IMR-90 (cell line): Measurements from ENCODE around the gene FBXL16. TPM values are rescaled to one million over a fixed set of nuclear protein-coding genes. Genes with fewer than 3 reads are reported as not detected.

Source experiments
- ATAC-seq: fragments of 200-7000 bp; cut with Tn5 transposase; 2 replicates; pipeline ENCODE4 v1.9.1; 2020; ENCODE audit warnings: low read depth, mild to moderate bottlenecking, moderate library complexity
- BruUV-seq: library from RNA; stranded (reverse); fragments of 400-500 nt; replicated peaks from 2 replicates; lab custom pipeline; 2021; lab: Mats Ljungman, UMichigan
- CTCF ChIA-PET: fragments of 300-600 bp; formaldehyde crosslinking; extraction: SDS; loops from one replicate; lab custom pipeline; 2021; ENCODE audit warnings: antibody characterized with exemption; lab: Yijun Ruan, JAX
- POLR2A ChIA-PET: fragments of 300-600 bp; sonication (Branson Sonifier 250); formaldehyde crosslinking; loops from one replicate; lab custom pipeline; 2022; ENCODE audit warnings: antibody characterized with exemption; ENCODE audit not compliant: unreplicated experiment; lab: Charles Lee
- DNase-seq: peaks from one replicate; pipeline ENCODE4 v3.0.0; 2013
- H2AFZ ChIP-seq: replicated peaks from 2 replicates; pipeline ENCODE3; 2013; ENCODE audit warnings: low read length, mild to moderate bottlenecking; ENCODE audit not compliant: poor library complexity
- H2AK5ac ChIP-seq: 2 replicates; pipeline ENCODE4 v1.6.1; 2013; ENCODE audit warnings: low read depth, low read length, inconsistent platforms
- H2AK9ac ChIP-seq: replicated peaks from 2 replicates; pipeline ENCODE3; 2013; ENCODE audit warnings: mild to moderate bottlenecking, low read depth, low read length, moderate library complexity; ENCODE audit not compliant: poor library complexity
- H2BK120ac ChIP-seq: 2 replicates; pipeline ENCODE4 v1.6.1; 2013; ENCODE audit warnings: low read depth, low read length, inconsistent platforms
- H2BK15ac ChIP-seq: 3 replicates; pipeline ENCODE4 v1.6.1; 2013; ENCODE audit warnings: low read depth, low read length, inconsistent platforms
- H2BK20ac ChIP-seq: 2 replicates; pipeline ENCODE4 v1.6.1; 2013; ENCODE audit warnings: low read depth, mild to moderate bottlenecking, inconsistent platforms, low read length, moderate library complexity
- H2BK5ac ChIP-seq: 2 replicates; pipeline ENCODE4 v1.6.1; 2013; ENCODE audit warnings: mild to moderate bottlenecking, low read depth, low read length, inconsistent platforms; ENCODE audit not compliant: poor library complexity, severe bottlenecking
- H3K14ac ChIP-seq: replicated peaks from 2 replicates; pipeline ENCODE4 v1.6.1; 2013; ENCODE audit warnings: low read depth, low read length, inconsistent platforms
- H3K18ac ChIP-seq: 2 replicates; pipeline ENCODE4 v1.6.1; 2013; ENCODE audit warnings: low read depth, low read length, control low read depth
- H3K23ac ChIP-seq: 2 replicates; pipeline ENCODE4 v1.6.1; 2013; ENCODE audit warnings: low read depth, low read length, inconsistent platforms
- H3K27ac ChIP-seq: 2 replicates; pipeline ENCODE4 v1.5.1; 2013; ENCODE audit warnings: mild to moderate bottlenecking, control low read depth, low read length; ENCODE audit not compliant: insufficient read depth
- H3K27me3 ChIP-seq: 2 replicates; pipeline ENCODE4 v1.6.1; 2013; ENCODE audit warnings: low read length; ENCODE audit not compliant: control insufficient read depth, insufficient read depth
- H3K36me3 ChIP-seq: 2 replicates; pipeline ENCODE4 v1.6.1; 2013; ENCODE audit warnings: low read length, mixed read lengths; ENCODE audit not compliant: control insufficient read depth, insufficient read depth
- H3K4ac ChIP-seq: 2 replicates; pipeline ENCODE4 v1.6.1; 2013; ENCODE audit warnings: low read depth, low read length, inconsistent platforms
- H3K4me1 ChIP-seq: 2 replicates; pipeline ENCODE4 v1.6.1; 2013; ENCODE audit warnings: low read length, mixed read lengths; ENCODE audit not compliant: control insufficient read depth, insufficient read depth
- H3K4me2 ChIP-seq: 2 replicates; pipeline ENCODE4 v1.6.1; 2013; ENCODE audit warnings: low read depth, mild to moderate bottlenecking, control low read depth, low read length, moderate library complexity
- H3K4me3 ChIP-seq: 2 replicates; pipeline ENCODE4 v1.5.1; 2013; ENCODE audit warnings: low read depth, mild to moderate bottlenecking, control low read depth, low read length, moderate library complexity; ENCODE audit not compliant: insufficient read depth
- H3K56ac ChIP-seq: 2 replicates; pipeline ENCODE4 v1.6.1; 2013; ENCODE audit warnings: low read length, inconsistent platforms; ENCODE audit not compliant: insufficient read depth; ENCODE audit errors: extremely low read depth
- H3K79me1 ChIP-seq, 2 experiments: 2 replicates each; pipeline ENCODE4 v1.6.1; 2013; ENCODE audit warnings: low read length in 2 of 2, inconsistent platforms in 1 of 2, low read depth in 1 of 2
- H3K9ac ChIP-seq: 2 replicates; pipeline ENCODE4 v1.6.1; 2013; ENCODE audit warnings: low read depth, low read length, control low read depth
- H3K9me1 ChIP-seq: 2 replicates; pipeline ENCODE4 v1.6.1; 2013; ENCODE audit warnings: low read length, inconsistent platforms; ENCODE audit not compliant: insufficient read depth
- H3K9me3 ChIP-seq: 2 replicates; pipeline ENCODE4 v1.6.1; 2013; ENCODE audit warnings: low read length; ENCODE audit not compliant: control insufficient read depth, insufficient read depth
- H4K20me1 ChIP-seq: 2 replicates; pipeline ENCODE4 v1.6.1; 2013; ENCODE audit warnings: low read length, inconsistent platforms; ENCODE audit not compliant: insufficient read depth
- H4K5ac ChIP-seq: 2 replicates; pipeline ENCODE4 v1.6.1; 2013; ENCODE audit warnings: mild to moderate bottlenecking, low read depth, low read length, control low read depth
- H4K8ac ChIP-seq, 2 experiments: 2 replicates each; pipeline ENCODE4 v1.6.1; 2013; ENCODE audit warnings: low read depth in 2 of 2, low read length in 2 of 2, control low read depth in 1 of 2, inconsistent platforms in 1 of 2
- H4K91ac ChIP-seq: 2 replicates; pipeline ENCODE4 v1.6.1; 2013; ENCODE audit warnings: low read depth, low read length, inconsistent platforms; ENCODE audit not compliant: insufficient read depth
- BHLHE40 ChIP-seq: fragments of 150-350 bp; IDR thresholded peaks from 2 replicates; pipeline ENCODE4 v1.6.1; 2016; ENCODE audit warnings: mild to moderate bottlenecking, low read depth, low read length
- CEBPB ChIP-seq: IDR thresholded peaks from 2 replicates; pipeline ENCODE4 v1.6.1; 2012; ENCODE audit warnings: low read depth, low read length, improper control_type of control experiment
- CHD1 ChIP-seq: IDR thresholded peaks from 2 replicates; pipeline ENCODE4 v1.6.1; 2012; ENCODE audit warnings: low read depth, low read length, improper control_type of control experiment
- CTCF ChIP-seq: conservative IDR thresholded peaks from 2 replicates; pipeline ENCODE4 v1.5.1; 2012; ENCODE audit warnings: mild to moderate bottlenecking, low read depth, low read length, improper control_type of control experiment
- ELK1 ChIP-seq: fragments of 150-350 bp; IDR thresholded peaks from 2 replicates; pipeline ENCODE4 v1.6.1; 2016; ENCODE audit warnings: low read depth, mild to moderate bottlenecking, low read length, moderate library complexity, borderline replicate concordance
- FOS ChIP-seq: fragments of 150-350 bp; IDR thresholded peaks from 2 replicates; pipeline ENCODE4 v1.6.1; 2016; ENCODE audit warnings: low read depth, low read length
- MAFK ChIP-seq: IDR thresholded peaks from 2 replicates; pipeline ENCODE4 v1.6.1; 2012; ENCODE audit warnings: low read depth, low read length, improper control_type of control experiment
- MAZ ChIP-seq: IDR thresholded peaks from 2 replicates; pipeline ENCODE4 v1.6.1; 2012; ENCODE audit warnings: low read depth, mild to moderate bottlenecking, low read length, improper control_type of control experiment, moderate library complexity, borderline replicate concordance
- MXI1 ChIP-seq: IDR thresholded peaks from 2 replicates; pipeline ENCODE4 v1.6.1; 2012; ENCODE audit warnings: low read depth, mild to moderate bottlenecking, low read length, moderate library complexity, borderline replicate concordance
- NFE2L2 ChIP-seq: fragments of 150-350 bp; IDR thresholded peaks from 2 replicates; pipeline ENCODE4 v1.6.1; 2016; ENCODE audit warnings: low read depth, mild to moderate bottlenecking, low read length
- POLR2A ChIP-seq: IDR thresholded peaks from 2 replicates; pipeline ENCODE4 v1.6.1; 2012; ENCODE audit warnings: mild to moderate bottlenecking, low read depth, low read length
- RAD21 ChIP-seq: IDR thresholded peaks from 2 replicates; pipeline ENCODE4 v1.6.1; 2012; ENCODE audit warnings: low read length, improper control_type of control experiment
- RCOR1 ChIP-seq: IDR thresholded peaks from 2 replicates; pipeline ENCODE4 v1.6.1; 2012; ENCODE audit warnings: mild to moderate bottlenecking, low read length, improper control_type of control experiment; ENCODE audit not compliant: insufficient replicate concordance
- RFX5 ChIP-seq: IDR thresholded peaks from 2 replicates; pipeline ENCODE4 v1.8.0; 2012; ENCODE audit warnings: low read depth, mild to moderate bottlenecking, low read length, moderate library complexity
- USF2 ChIP-seq: fragments of 150-350 bp; IDR thresholded peaks from 2 replicates; pipeline ENCODE4 v1.6.1; 2017; ENCODE audit warnings: mild to moderate bottlenecking, antibody characterized with exemption, low read length, low read depth
- WGBS, 2 experiments: methylation state at CpG; one replicate each; pipeline versions ENCODE4 v1.1.5 to v1.1.7; 2013; ENCODE audit warnings: missing lambda C conversion rate in 2 of 2; ENCODE audit not compliant: insufficient read length in 1 of 2; ENCODE audit errors: extremely low coverage in 2 of 2; 5-methylcytosine and 5-hydroxymethylcytosine counted together
- dilution Hi-C: fragments of 300-500 bp; cut with HindIII; formaldehyde crosslinking; loops from one replicate; pipeline ENCODE4 v1.14.3; 2018; ENCODE audit warnings: low sequenced_read_pairs; ENCODE audit not compliant: unreplicated experiment
- in situ Hi-C: fragments of 300-500 bp; cut with MboI; formaldehyde crosslinking; loops from 3 replicates; pipeline ENCODE4 v1.14.3; 2019; ENCODE audit warnings: low sequenced_read_pairs, inconsistent platforms, mixed read lengths
- intact Hi-C: fragments of 100-400 bp; cut with micrococcal nuclease; formaldehyde crosslinking; loops from 2 replicates; pipeline ENCODE4 v1.10.0; 2022
- polyA plus RNA-seq, 3 experiments: library from polyadenylated mRNA; depleted of rRNA; stranded (reverse); fragments of >200 nt; gene quantifications; 2 replicates each; pipeline ENCODE4 v1.2.3, GENCODE V29; 2012; ENCODE audit warnings: low replicate concordance in 1 of 3
- total RNA-seq: library from RNA; depleted of rRNA; stranded (reverse); fragments of >200 nt; gene quantifications from 2 replicates; pipeline ENCODE4 v1.2.3, GENCODE V29; 2012

The FBXL16 gene
- total and polyA plus RNA-seq, 2 of the 4 experiments (the other 2 are of a cell fraction): 0.18 to 2.2 TPM

- peaks cover 4% of the 10 kb centered on the region; the same call in 1 of the 2 replicates for H3K9me1 ChIP-seq
- in situ Hi-C loops (no loop called here), dilution Hi-C loops (no loop called here), intact Hi-C loops (no loop called here)
- no peak overlapping the region for H2BK15ac ChIP-seq
- no TSS peak for BruUV-seq
- H3K36me3 ChIP-seq: peaks cover 46% of the 10 kb centered on the region
- H4K5ac ChIP-seq: no peak overlapping the region
- H3K14ac ChIP-seq: no peak overlapping the region
- no peaks in the 10 kb centered on the region for H3K9me3 ChIP-seq
- ATAC-seq (no peak), DNase-seq (no peak)
- H3K27ac ChIP-seq: no peak overlapping the region
- H2BK20ac ChIP-seq: no peak overlapping the region
- no peak overlapping the region for H3K18ac ChIP-seq
- H3K4ac ChIP-seq: no peak overlapping the region
- ChIA-PET CTCF (interaction anchor here (1.0 kb wide), 1 partner anchor 12 kb away, joined by 3 read pairs; no protein-coding TSS in a partner anchor), POLR2A (no interaction called here)
- WGBS, 2 experiments: 97% methylated on average over 14 of the region's 29 CpGs; no CpG with 5 or more reads in 1 of the 2 experiments
- H4K8ac ChIP-seq: no peak overlapping the region
- no peak overlapping the region for H2BK5ac ChIP-seq
- peaks cover 5% of the 10 kb centered on the region; the same call in 1 of the 2 replicates for H4K20me1 ChIP-seq
- no peak overlapping the region for H3K4me3 ChIP-seq
- no peak overlapping the region for H2AK5ac ChIP-seq
- no peaks in the 10 kb centered on the region for H3K27me3 ChIP-seq
- H3K79me1 ChIP-seq: peaks cover 7 to 19% of the 10 kb centered on the region in 2 experiments
- no peak overlapping the region for H4K91ac ChIP-seq
- H2BK120ac ChIP-seq: no peak overlapping the region
- H3K4me2 ChIP-seq: no peak overlapping the region
- TF ChIP-seq USF2 (no peak), CHD1 (no peak), MXI1 (no peak), RCOR1 (no peak), NFE2L2 (no peak), MAFK (no peak), CEBPB (no peak), MAZ (no peak), POLR2A (no peak), RAD21 (no peak), RFX5 (no peak), CTCF (no peak), ELK1 (no peak), FOS (no peak), BHLHE40 (no peak)
- no peak overlapping the region for H2AK9ac ChIP-seq
- H3K56ac ChIP-seq: no peak overlapping the region
- H3K4me1 ChIP-seq: peaks cover 5% of the 10 kb centered on the region; the same call in 1 of the 2 replicates
- no peak overlapping the region for H2AFZ ChIP-seq
- H3K23ac ChIP-seq: no peak overlapping the region
- no peak overlapping the region for H3K9ac ChIP-seq
These were observed 31.4 kb upstream of the FBXL16 start for GRCh38 chr16:736936-737481.
